Measurements from ENCODE around the gene PCSK6. TPM values are rescaled to one million over a fixed set of nuclear protein-coding genes. Genes with fewer than 3 reads are reported as not detected.

Gene PCSK6
- total RNA-seq, 1 donor from 2014 or later, result 3.8 TPM

DNA sequence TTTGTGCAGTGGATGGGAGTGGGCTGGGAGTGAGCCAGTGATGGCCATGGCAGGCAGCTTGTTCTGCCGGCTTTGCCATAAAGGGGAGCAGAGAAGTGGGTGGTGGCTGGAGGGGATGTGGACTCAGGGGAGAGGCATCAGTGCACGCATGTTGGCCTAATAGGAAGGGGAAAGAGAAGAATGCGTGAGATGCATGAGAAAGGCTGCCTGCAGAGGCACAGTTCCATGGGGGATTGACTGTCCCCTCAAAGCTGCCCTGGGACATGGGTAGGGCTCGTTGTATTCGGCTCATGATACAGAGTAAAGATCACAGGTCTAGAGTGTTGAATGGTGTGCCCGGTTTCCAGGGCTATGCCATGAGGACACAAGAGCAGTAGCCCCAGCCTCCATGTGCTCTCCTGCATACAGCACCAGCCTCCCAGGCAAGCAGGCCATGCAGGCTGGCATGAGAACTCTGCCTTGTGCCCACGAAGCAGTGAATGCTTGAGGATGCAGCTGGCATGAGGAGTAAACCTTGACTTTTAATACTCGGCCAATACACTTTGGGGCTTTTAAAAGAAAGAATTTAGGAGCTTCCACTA, 126.4 kb downstream of the PCSK6 start:
- Mint-ChIP-seq H3K9me3 (ENCODE audit: unreplicated experiment) (peaks cover 6% of the 10 kb centered on the region), H3K4me3 (ENCODE audit: unreplicated experiment) (no peak overlapping the region), H3K27ac (ENCODE audit: unreplicated experiment) (no peak overlapping the region), H3K4me1 (ENCODE audit: low read depth, unreplicated experiment) (peaks cover 3% of the 10 kb centered on the region), H3K27me3 (ENCODE audit: unreplicated experiment) (peaks cover 1% of the 10 kb centered on the region), H3K36me3 (ENCODE audit: unreplicated experiment) (peaks cover 15% of the 10 kb centered on the region)
- TF ChIP-seq, protein P1, sequence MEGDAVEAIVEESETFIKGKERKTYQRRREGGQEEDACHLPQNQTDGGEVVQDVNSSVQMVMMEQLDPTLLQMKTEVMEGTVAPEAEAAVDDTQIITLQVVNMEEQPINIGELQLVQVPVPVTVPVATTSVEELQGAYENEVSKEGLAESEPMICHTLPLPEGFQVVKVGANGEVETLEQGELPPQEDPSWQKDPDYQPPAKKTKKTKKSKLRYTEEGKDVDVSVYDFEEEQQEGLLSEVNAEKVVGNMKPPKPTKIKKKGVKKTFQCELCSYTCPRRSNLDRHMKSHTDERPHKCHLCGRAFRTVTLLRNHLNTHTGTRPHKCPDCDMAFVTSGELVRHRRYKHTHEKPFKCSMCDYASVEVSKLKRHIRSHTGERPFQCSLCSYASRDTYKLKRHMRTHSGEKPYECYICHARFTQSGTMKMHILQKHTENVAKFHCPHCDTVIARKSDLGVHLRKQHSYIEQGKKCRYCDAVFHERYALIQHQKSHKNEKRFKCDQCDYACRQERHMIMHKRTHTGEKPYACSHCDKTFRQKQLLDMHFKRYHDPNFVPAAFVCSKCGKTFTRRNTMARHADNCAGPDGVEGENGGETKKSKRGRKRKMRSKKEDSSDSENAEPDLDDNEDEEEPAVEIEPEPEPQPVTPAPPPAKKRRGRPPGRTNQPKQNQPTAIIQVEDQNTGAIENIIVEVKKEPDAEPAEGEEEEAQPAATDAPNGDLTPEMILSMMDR (IDR thresholded peaks at IDR 0.05; ENCODE audit: partially characterized antibody, unreplicated experiment), result no peak
- no peak for DNase-seq

DNA sequence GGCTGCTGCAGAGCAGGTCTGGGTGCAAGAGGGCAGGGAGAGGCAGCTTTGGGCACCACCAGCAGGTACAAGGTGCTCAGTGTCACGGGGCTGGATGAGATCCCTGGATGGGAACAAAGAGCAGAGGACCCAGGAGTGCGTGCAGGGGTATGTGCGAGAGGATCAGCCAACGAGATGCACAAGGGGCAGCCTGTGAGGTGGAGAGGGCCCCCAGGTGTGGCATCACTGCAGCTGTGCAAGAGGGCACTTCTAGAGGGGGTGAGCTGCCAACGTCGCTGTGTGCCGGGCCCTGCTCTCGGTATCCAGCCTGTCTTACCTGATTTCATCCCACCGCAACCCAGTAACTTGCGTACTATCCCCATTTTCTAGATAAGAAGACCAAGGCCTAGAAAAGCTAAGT, 127.1 kb downstream of the PCSK6 start:
- Mint-ChIP-seq H3K36me3 (ENCODE audit: unreplicated experiment) (peaks cover 15% of the 10 kb centered on the region), H3K9me3 (ENCODE audit: unreplicated experiment) (peaks cover 6% of the 10 kb centered on the region), H3K27me3 (ENCODE audit: unreplicated experiment) (peaks cover 1% of the 10 kb centered on the region), H3K4me3 (ENCODE audit: unreplicated experiment) (no peak overlapping the region), H3K27ac (ENCODE audit: unreplicated experiment) (no peak overlapping the region), H3K4me1 (ENCODE audit: low read depth, unreplicated experiment) (peaks cover 3% of the 10 kb centered on the region)
- TF ChIP-seq, protein P1 (IDR thresholded peaks at IDR 0.05; ENCODE audit: partially characterized antibody, unreplicated experiment), result no peak
- no peak for DNase-seq

DNA sequence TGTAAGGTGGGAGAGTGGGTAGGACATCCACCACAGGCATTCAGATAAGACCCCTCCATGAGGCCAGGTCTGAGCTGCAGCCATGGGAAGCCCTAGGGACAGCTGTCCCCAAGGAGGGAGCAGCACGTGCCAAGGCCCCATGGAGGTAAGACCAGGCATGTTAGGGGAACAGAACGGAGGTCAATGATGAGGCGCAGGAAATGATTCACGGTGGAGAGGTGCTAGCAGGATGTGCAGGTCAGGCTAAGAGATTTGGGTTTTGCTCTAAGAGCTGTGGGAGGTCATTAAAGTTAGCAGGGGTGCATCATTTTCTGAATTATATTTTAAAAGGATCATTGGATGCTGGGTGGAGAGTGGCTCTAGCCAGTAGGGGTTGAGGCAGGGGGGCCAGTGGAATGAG, 128.1 kb downstream of the PCSK6 start:
- Mint-ChIP-seq H3K27me3 (ENCODE audit: unreplicated experiment) (peaks cover 1% of the 10 kb centered on the region), H3K27ac (ENCODE audit: unreplicated experiment) (no peak overlapping the region), H3K36me3 (ENCODE audit: unreplicated experiment) (peaks cover 11% of the 10 kb centered on the region), H3K4me3 (ENCODE audit: unreplicated experiment) (no peak overlapping the region), H3K4me1 (ENCODE audit: low read depth, unreplicated experiment) (peaks cover 3% of the 10 kb centered on the region), H3K9me3 (ENCODE audit: unreplicated experiment) (peaks cover 6% of the 10 kb centered on the region)
- TF ChIP-seq, protein P1 (IDR thresholded peaks at IDR 0.05; ENCODE audit: partially characterized antibody, unreplicated experiment), result no peak
- DNase-seq, result no peak

GRCh38 chr15:101359365-101359947, 130.1 kb downstream of the PCSK6 start:
- TF ChIP-seq, protein P1 (IDR thresholded peaks at IDR 0.05; ENCODE audit: partially characterized antibody, unreplicated experiment), result no peak
- DNase-seq, result no peak
- H3K4me1 Mint-ChIP-seq (ENCODE audit: low read depth, unreplicated experiment), result peaks cover 3% of the 10 kb centered on the region
- no peak overlapping the region for H3K4me3 Mint-ChIP-seq (ENCODE audit: unreplicated experiment)
- H3K36me3 Mint-ChIP-seq (ENCODE audit: unreplicated experiment), result peaks cover 2% of the 10 kb centered on the region
- H3K9me3 Mint-ChIP-seq (ENCODE audit: unreplicated experiment), result peaks cover 6% of the 10 kb centered on the region
- peaks cover 1% of the 10 kb centered on the region for H3K27me3 Mint-ChIP-seq (ENCODE audit: unreplicated experiment)
- no peak overlapping the region for H3K27ac Mint-ChIP-seq (ENCODE audit: unreplicated experiment)

DNA sequence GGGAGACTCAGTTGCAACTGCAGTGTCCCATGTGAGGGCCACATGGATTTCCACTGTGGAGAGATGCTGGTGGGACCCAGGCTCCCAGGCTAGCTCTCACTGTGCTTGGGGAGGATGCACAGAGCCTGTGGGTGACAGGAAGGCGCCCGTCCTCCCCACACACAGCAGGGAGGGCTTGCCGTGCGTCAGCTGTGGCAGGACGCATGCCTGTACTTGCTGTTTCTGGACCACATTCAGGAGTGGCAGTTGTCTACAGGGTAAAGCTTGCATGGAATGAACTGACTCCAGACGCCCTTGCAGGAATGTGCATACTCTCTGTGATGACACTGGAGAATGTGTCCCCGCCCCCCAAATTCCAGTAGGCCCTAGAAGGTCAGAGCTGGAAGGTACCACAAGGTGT, 130.6 kb downstream of the PCSK6 start:
- Mint-ChIP-seq H3K4me1 (ENCODE audit: low read depth, unreplicated experiment) (peaks cover 3% of the 10 kb centered on the region), H3K27me3 (ENCODE audit: unreplicated experiment) (peaks cover 1% of the 10 kb centered on the region), H3K9me3 (ENCODE audit: unreplicated experiment) (peaks cover 6% of the 10 kb centered on the region), H3K27ac (ENCODE audit: unreplicated experiment) (no peak overlapping the region), H3K36me3 (ENCODE audit: unreplicated experiment) (no peaks in the 10 kb centered on the region), H3K4me3 (ENCODE audit: unreplicated experiment) (no peak overlapping the region)
- TF ChIP-seq, protein P1 (IDR thresholded peaks at IDR 0.05; ENCODE audit: partially characterized antibody, unreplicated experiment), result no peak
- DNase-seq, result no peak

Measured in glutamatergic neuron (in vitro differentiated cells).